Measurements from ENCODE around the gene ABCA1. TPM values are rescaled to one million over a fixed set of nuclear protein-coding genes. Genes with fewer than 3 reads are reported as not detected.
A peak's percentile ranks its signal among the peaks of the same experiment; 100 is the strongest.

Gene ABCA1
- total and polyA plus RNA-seq, 2 of the 13 experiments (the other 11 are each of a cell fraction or from before 2014, with no cell fraction given) = 26.8 to 63.8 TPM

DNA sequence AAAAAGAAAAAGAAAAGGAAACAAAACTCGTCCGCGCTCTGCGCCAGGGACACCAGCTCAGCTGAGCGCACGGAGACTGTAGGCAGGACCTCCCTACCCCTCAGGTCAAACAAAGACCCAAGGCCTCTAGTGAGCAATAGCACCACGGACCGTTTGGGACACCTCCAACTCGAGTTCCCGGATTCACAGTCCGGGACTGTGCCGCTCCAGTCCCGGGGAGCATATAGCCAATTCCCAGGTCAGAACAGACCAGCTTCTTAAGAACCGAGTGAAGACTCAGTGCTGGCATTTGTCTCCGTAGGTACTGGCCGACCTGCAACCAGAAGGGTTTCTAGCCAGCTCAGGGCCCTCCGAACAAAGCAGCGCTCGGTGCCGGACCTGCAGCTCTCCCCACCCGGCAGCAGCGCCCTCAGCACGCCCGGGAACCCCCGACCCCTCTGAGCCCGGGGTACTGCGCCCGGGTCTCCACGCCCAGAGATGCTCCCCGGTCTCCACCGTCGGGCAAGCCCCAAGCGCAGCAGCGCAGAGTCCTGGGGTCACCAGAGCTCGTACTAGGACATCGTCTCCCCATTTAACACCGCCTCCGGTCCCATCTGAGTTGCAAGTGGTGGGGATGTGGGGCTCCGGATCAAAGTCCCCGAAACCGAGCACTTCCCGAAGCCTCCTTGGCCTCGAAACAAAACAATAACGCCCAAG lies 591 bp downstream of the ABCA1 start (continued):
- TF ChIP-seq KMT2A (CRISPR knock-in tag; IDR thresholded peaks at IDR 0.05) = peak; percentile 66; the same call in 1 of the 2 replicates
- TF ChIP-seq, protein P1, sequence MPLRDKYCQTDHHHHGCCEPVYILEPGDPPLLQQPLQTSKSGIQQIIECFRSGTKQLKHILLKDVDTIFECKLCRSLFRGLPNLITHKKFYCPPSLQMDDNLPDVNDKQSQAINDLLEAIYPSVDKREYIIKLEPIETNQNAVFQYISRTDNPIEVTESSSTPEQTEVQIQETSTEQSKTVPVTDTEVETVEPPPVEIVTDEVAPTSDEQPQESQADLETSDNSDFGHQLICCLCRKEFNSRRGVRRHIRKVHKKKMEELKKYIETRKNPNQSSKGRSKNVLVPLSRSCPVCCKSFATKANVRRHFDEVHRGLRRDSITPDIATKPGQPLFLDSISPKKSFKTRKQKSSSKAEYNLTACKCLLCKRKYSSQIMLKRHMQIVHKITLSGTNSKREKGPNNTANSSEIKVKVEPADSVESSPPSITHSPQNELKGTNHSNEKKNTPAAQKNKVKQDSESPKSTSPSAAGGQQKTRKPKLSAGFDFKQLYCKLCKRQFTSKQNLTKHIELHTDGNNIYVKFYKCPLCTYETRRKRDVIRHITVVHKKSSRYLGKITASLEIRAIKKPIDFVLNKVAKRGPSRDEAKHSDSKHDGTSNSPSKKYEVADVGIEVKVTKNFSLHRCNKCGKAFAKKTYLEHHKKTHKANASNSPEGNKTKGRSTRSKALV (CRISPR knock-in tag; IDR thresholded peaks at IDR 0.05) = 0 out of 2 replicates have a peak, but pooled peaks have one; percentile 18
- TF ChIP-seq, protein P2, sequence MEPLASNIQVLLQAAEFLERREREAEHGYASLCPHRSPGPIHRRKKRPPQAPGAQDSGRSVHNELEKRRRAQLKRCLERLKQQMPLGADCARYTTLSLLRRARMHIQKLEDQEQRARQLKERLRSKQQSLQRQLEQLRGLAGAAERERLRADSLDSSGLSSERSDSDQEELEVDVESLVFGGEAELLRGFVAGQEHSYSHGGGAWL (CRISPR knock-in tag; IDR thresholded peaks at IDR 0.05) = no peak
- no peak for TF ChIP-seq ETV5 (CRISPR knock-in tag; IDR thresholded peaks at IDR 0.05; ENCODE audit: borderline replicate concordance)
- no peak for TF ChIP-seq ZNF136 (CRISPR knock-in tag; IDR thresholded peaks at IDR 0.05; ENCODE audit: low read depth)
- TF ChIP-seq, protein P3, sequence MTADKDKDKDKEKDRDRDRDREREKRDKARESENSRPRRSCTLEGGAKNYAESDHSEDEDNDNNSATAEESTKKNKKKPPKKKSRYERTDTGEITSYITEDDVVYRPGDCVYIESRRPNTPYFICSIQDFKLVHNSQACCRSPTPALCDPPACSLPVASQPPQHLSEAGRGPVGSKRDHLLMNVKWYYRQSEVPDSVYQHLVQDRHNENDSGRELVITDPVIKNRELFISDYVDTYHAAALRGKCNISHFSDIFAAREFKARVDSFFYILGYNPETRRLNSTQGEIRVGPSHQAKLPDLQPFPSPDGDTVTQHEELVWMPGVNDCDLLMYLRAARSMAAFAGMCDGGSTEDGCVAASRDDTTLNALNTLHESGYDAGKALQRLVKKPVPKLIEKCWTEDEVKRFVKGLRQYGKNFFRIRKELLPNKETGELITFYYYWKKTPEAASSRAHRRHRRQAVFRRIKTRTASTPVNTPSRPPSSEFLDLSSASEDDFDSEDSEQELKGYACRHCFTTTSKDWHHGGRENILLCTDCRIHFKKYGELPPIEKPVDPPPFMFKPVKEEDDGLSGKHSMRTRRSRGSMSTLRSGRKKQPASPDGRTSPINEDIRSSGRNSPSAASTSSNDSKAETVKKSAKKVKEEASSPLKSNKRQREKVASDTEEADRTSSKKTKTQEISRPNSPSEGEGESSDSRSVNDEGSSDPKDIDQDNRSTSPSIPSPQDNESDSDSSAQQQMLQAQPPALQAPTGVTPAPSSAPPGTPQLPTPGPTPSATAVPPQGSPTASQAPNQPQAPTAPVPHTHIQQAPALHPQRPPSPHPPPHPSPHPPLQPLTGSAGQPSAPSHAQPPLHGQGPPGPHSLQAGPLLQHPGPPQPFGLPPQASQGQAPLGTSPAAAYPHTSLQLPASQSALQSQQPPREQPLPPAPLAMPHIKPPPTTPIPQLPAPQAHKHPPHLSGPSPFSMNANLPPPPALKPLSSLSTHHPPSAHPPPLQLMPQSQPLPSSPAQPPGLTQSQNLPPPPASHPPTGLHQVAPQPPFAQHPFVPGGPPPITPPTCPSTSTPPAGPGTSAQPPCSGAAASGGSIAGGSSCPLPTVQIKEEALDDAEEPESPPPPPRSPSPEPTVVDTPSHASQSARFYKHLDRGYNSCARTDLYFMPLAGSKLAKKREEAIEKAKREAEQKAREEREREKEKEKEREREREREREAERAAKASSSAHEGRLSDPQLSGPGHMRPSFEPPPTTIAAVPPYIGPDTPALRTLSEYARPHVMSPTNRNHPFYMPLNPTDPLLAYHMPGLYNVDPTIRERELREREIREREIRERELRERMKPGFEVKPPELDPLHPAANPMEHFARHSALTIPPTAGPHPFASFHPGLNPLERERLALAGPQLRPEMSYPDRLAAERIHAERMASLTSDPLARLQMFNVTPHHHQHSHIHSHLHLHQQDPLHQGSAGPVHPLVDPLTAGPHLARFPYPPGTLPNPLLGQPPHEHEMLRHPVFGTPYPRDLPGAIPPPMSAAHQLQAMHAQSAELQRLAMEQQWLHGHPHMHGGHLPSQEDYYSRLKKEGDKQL (CRISPR knock-in tag; IDR thresholded peaks at IDR 0.05; ENCODE audit: low read depth) = no peak
- TF ChIP-seq ATAD3A (CRISPR knock-in tag; IDR thresholded peaks at IDR 0.05) = no peak
- TF ChIP-seq, protein P4, sequence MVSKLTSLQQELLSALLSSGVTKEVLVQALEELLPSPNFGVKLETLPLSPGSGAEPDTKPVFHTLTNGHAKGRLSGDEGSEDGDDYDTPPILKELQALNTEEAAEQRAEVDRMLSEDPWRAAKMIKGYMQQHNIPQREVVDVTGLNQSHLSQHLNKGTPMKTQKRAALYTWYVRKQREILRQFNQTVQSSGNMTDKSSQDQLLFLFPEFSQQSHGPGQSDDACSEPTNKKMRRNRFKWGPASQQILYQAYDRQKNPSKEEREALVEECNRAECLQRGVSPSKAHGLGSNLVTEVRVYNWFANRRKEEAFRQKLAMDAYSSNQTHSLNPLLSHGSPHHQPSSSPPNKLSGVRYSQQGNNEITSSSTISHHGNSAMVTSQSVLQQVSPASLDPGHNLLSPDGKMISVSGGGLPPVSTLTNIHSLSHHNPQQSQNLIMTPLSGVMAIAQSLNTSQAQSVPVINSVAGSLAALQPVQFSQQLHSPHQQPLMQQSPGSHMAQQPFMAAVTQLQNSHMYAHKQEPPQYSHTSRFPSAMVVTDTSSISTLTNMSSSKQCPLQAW (CRISPR knock-in tag; IDR thresholded peaks at IDR 0.05) = 0 out of 2 replicates have a peak, but pooled peaks have one; percentile 44
- no peak for TF ChIP-seq MEIS1 (CRISPR knock-in tag; IDR thresholded peaks at IDR 0.05; ENCODE audit: borderline replicate concordance)
- TF ChIP-seq, protein P5, sequence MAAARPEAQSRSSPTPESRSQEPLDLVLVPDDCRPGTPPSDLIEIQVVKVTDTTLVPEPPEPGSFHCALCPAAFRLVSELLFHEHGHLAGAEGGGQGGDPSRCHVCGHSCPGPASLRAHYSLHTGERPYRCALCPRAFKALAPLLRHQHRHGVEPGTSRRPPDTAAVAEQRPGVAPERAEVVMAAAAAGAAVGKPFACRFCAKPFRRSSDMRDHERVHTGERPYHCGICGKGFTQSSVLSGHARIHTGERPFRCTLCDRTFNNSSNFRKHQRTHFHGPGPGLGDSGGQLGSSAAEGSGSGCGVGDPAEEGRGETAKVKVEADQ (CRISPR knock-in tag; IDR thresholded peaks at IDR 0.05; ENCODE audit: borderline replicate concordance) = no peak
- TF ChIP-seq ARHGAP35 (CRISPR knock-in tag; IDR thresholded peaks at IDR 0.05; ENCODE audit: borderline replicate concordance) = no peak
- no peak for TF ChIP-seq TBX2 (CRISPR knock-in tag; IDR thresholded peaks at IDR 0.05; ENCODE audit: borderline replicate concordance)
- no peak for TF ChIP-seq ZSCAN30 (CRISPR knock-in tag; IDR thresholded peaks at IDR 0.05)
- no peak for TF ChIP-seq THYN1 (CRISPR knock-in tag; IDR thresholded peaks at IDR 0.05; ENCODE audit: borderline replicate concordance, low read depth)
- TF ChIP-seq, protein P6, sequence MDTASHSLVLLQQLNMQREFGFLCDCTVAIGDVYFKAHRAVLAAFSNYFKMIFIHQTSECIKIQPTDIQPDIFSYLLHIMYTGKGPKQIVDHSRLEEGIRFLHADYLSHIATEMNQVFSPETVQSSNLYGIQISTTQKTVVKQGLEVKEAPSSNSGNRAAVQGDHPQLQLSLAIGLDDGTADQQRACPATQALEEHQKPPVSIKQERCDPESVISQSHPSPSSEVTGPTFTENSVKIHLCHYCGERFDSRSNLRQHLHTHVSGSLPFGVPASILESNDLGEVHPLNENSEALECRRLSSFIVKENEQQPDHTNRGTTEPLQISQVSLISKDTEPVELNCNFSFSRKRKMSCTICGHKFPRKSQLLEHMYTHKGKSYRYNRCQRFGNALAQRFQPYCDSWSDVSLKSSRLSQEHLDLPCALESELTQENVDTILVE (CRISPR knock-in tag; IDR thresholded peaks at IDR 0.05) = no peak
- 0 out of 2 replicates have a peak, but pooled peaks have one; percentile 9 for TF ChIP-seq ZNF33B (CRISPR knock-in tag; IDR thresholded peaks at IDR 0.05)
- TF ChIP-seq ZNF550 (CRISPR knock-in tag; IDR thresholded peaks at IDR 0.05; ENCODE audit: borderline replicate concordance) = no peak
